GM12801 (cell line): ENCODE measurements around the gene CCDC92B.

Experiments used
- TF ChIP-seq, protein P1 (sequence below): IDR thresholded peaks from one replicate; pipeline ENCODE4 v1.5.1; 2011; ENCODE audit warnings: control low read depth; ENCODE audit not compliant: insufficient read length; ENCODE audit errors: extremely low read depth

The CCDC92B gene

DNA sequence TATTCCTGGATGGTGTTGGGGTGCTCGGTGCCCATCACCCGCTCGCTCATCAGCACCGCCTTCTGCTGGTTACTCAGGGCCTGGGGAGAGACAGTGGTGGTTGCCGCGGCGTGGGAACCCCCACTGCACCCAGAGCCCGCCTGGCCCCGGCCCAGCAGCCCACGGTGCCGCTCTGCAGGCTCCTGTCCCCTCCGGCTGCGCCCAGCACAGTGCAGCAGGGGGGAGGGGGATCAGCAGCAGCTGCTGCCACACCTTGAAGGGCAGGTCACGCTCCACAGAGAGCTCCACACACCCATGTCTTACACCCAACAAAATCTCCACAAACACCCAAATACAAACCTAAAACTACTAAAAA, 56.7 kb downstream of the CCDC92B start:
- TF ChIP-seq, protein P1, sequence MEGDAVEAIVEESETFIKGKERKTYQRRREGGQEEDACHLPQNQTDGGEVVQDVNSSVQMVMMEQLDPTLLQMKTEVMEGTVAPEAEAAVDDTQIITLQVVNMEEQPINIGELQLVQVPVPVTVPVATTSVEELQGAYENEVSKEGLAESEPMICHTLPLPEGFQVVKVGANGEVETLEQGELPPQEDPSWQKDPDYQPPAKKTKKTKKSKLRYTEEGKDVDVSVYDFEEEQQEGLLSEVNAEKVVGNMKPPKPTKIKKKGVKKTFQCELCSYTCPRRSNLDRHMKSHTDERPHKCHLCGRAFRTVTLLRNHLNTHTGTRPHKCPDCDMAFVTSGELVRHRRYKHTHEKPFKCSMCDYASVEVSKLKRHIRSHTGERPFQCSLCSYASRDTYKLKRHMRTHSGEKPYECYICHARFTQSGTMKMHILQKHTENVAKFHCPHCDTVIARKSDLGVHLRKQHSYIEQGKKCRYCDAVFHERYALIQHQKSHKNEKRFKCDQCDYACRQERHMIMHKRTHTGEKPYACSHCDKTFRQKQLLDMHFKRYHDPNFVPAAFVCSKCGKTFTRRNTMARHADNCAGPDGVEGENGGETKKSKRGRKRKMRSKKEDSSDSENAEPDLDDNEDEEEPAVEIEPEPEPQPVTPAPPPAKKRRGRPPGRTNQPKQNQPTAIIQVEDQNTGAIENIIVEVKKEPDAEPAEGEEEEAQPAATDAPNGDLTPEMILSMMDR, result no peak

DNA sequence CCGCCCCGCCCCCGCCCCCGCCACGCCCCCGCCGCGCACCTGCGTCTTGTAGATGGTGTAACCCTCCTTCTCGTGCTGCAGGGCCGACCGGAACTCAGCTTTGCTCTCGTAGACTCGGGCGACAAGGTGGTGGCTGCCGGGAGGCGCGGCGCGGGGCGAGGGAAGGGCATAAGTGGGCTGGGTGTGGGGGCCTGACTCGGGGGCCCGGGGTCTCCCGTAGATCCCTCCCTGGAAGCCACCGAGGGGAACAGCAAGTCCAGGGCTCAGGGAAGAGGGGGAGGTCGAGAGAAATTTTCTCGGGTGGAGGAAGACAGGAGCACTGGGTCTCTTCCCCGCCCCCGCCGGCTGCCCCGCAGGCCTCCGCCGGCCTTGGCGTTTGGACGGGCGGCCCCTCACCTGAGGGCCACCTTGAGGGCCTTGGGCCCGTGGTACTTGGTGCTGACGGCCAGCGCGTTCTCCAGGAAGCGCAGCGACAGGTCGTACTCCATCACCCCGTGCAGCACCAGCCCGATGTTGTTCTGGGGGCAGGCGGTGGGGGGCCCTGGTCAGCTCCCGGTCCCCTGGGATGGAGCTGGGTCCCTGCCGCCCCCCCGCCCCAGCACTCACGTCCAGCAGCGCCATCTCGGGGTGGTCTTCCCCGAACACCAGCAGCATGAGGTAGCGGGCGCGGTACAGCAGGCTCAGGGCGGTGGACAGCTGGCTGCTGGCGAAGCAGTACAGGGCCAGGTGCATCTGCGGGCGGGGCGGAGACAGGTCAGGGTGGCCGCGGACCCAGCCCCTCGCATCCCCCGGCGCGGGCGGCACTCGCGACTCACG, 57.3 kb downstream of the CCDC92B start:
- TF ChIP-seq, protein P1, result no peak

DNA sequence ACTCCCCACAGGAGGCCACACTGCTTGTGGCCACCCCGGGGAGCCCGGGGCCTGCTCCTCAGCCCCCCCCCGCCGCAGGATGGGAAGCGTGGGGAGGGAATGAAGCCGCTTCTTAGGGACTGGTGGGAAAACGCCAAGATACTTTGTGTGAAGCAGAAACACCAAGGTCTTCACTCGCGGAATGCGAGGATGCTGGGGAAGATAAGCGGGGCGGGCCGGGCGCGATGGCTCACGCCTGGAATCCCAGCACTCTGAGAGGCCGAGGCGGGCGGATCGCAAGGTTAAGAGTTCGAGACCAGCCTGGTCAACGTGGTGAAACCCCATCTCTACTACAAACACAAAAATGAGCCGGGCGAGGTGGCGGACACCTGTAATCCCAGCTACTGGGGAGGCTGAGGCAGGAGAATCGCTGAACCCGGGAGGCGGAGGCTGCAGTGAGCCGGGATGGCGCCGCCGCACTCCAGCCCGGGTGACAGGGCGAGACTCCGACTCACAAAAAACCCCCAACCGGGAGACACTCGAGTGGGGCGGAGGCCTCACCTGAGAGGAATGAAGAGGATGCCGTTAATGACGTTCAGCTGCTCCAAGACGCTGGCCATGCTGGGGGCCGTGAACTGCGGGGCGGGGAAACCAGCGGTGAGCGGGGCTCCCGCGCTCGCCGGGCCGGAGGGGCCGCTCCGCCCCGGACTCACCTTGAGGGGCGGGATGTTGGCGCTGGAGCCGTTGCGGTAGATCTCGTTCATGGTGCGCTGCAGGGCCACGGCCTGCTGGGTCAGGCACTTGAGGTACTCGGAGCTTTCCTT, 58.2 kb downstream of the CCDC92B start:
- TF ChIP-seq, protein P1, result no peak

DNA sequence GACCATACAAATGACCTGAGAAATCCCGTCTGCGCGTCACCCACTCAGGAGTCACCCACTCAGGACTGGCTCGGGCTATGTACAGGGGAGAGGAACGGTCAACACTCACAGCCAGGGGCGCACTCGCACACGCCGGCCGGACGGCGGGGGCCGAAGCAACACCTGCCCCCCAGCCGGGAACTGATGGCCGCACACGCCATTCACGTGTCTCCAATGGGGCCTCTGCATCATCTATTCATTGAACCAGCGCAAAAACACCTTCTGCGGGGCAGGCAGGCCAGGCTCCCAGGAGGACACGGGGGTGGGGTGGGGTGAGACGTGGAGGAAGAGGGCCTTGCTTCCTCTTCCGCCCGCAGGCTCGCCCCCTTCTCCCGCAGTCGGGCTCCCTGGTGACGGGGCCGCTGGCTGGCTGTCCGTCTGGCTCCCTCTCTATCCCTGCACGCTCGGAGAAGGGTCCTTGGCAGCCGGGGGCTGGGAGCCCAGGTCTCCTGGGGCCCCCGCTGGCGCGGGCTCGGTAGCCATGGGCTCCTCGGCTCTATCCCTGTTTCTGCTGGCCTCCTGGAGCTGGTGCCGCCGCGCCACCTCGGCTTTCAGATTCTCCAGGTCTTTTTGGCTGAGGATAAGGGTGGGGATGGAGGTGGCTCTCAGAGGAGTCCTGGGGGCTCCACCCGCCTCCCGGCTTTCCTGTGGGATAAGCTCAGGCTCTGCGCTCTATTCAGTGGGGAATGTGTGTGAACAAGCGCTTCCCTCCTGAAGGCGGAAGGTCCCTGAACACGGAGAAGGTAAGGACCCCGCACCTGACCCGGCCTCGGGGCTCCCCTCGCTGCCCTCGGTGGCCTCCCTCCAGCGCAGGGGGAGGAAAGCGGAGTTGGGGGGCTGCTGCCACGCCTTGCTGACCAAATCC, 59.0 kb downstream of the CCDC92B start:
- TF ChIP-seq, protein P1, result no peak

DNA sequence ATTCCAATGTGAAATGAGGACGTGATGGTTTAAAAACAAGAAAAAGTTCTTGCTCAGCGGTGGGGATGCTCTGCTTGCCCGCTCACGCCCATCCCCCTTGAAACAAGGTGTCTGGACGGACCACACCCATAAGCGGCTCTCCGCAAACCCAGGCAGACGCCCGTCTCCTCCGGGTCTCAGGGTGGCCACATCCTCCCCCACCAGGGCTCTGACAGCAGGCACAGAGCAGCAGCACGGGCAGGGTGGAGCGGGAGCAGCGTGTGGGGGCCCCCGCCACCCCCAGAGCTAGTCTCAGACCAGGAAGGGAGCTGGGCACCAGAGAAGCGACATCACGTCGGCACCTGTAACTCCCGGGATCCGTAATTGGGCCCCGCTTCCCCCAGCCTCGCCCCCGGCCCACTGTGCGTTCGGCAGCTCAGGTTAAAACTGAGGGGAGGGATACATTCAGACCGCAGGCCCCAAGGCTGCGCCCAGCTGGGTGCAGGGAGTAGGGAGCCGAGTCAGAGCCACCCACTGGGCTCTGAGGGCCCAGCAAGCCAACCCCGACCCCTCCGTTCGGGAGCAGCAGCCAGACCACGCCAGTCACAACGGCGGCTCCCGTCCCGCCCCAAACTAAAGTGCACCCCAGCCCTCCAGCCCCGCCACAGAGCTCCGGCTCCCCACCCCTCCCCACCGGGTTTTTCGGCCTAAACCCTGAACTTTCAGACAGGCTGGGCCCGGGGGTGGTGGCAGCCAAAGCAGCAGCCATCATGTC, 59.9 kb downstream of the CCDC92B start:
- TF ChIP-seq, protein P1, result no peak

DNA sequence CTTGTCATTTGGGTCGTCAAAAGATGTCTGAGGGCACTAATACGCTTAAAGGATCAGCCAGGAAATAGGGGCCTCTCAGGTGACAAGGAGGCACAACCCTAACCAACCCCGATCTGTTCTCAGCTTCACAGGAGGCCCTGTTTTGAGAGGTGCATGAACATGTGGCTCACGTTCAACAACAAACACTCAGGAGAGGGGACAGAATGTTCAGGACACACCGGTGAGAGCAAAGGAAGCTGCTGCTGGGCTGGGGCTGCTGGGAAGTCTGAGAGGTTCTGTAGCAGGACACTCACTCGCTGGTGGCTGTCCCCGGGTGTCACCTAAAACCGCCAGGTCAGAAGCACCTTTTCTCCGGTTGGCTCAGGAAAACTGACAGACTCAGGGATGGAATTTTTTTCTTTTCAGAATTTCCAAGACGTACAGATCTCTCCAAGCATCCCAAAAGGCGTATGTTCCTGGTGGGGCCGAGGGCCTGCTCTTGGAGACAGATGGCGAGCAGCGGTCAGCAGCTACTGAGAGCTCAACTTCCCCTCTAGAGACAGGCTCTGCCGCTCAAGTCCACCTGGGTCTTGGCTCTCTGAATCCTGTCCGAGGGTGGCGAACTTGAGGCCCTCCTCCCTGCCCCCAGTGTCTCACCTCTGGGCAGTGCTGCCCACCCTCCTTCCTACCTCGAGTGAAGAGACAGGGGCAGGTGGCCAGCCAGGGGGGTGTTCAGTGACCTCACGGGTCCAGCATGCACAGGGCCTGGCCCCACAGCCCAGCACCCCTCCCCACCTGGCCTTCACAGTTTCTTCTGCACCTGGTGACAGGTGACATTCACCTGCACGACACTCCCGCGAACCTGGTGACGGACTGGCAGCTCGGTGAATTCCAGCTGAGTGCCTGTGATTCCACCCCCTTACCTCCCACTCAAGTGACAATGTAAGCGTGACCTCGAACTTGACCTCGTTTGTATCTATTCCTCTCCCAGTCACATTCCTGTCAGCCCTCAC, 60.8 kb downstream of the CCDC92B start:
- TF ChIP-seq, protein P1, result no peak
